ENCODE results near the gene ZFYVE28.

ZFYVE28 gene

GRCh38 chr4:2427383-2428334, 9.2 kb upstream of the ZFYVE28 start:
- Histone ChIP-seq H3K4me3 (no peak overlapping the region), H3K4me2 (peak overlapping the region; percentile 78), H3K27ac (no peak overlapping the region), H4K20me1 (0 out of 2 replicates have a peak, but pooled peaks cover 10% of the 10 kb centered on the region), H3K36me3 (no peaks in the 10 kb centered on the region), H3K27me3 (no peaks in the 10 kb centered on the region), H3K4me1 (peaks cover 22% of the 10 kb centered on the region), H3K9ac (no peak overlapping the region), H3K9me3 (no peaks in the 10 kb centered on the region)
- no peak for TF ChIP-seq Cebpa-rat (IDR thresholded peaks at IDR 0.05)

- TF ChIP-seq Cebpa-rat (IDR thresholded peaks at IDR 0.05), result no peak
- no peaks in the 10 kb centered on the region for H3K9me3 ChIP-seq
- no peaks in the 10 kb centered on the region for H3K36me3 ChIP-seq
- no peak overlapping the region for H3K9ac ChIP-seq
- no peak overlapping the region for H3K27ac ChIP-seq
- peaks cover 29% of the 10 kb centered on the region for H3K4me1 ChIP-seq
- 0 out of 2 replicates have a peak, but pooled peaks cover 10% of the 10 kb centered on the region for H4K20me1 ChIP-seq
- H3K4me3 ChIP-seq, result no peak overlapping the region
- H3K27me3 ChIP-seq, result peaks cover 7% of the 10 kb centered on the region; the same call in 1 of the 2 replicates
- H3K4me2 ChIP-seq, result no peak overlapping the region
Measured at GRCh38 chr4:2426711-2427275, 8.3 kb upstream of the ZFYVE28 start.

- Histone ChIP-seq H3K9ac (no peak overlapping the region), H3K4me1 (peaks cover 35% of the 10 kb centered on the region), H3K4me2 (no peak overlapping the region), H3K27me3 (peaks cover 12% of the 10 kb centered on the region), H3K36me3 (no peaks in the 10 kb centered on the region), H3K4me3 (no peak overlapping the region), H3K27ac (no peak overlapping the region), H4K20me1 (0 out of 2 replicates have a peak, but pooled peaks cover 10% of the 10 kb centered on the region), H3K9me3 (no peaks in the 10 kb centered on the region)
- no peak for TF ChIP-seq Cebpa-rat (IDR thresholded peaks at IDR 0.05)
Measured at GRCh38 chr4:2426069-2426397, 7.6 kb upstream of the ZFYVE28 start.

GRCh38 chr4:2425386-2426068, 7.1 kb upstream of the ZFYVE28 start:
- Histone ChIP-seq H3K27ac (no peak overlapping the region), H4K20me1 (peaks cover 10% of the 10 kb centered on the region; the same call in 1 of the 2 replicates), H3K4me2 (no peak overlapping the region), H3K9me3 (no peaks in the 10 kb centered on the region), H3K4me3 (no peak overlapping the region), H3K27me3 (peaks cover 18% of the 10 kb centered on the region), H3K9ac (no peak overlapping the region), H3K4me1 (peaks cover 35% of the 10 kb centered on the region), H3K36me3 (no peaks in the 10 kb centered on the region)
- TF ChIP-seq Cebpa-rat (IDR thresholded peaks at IDR 0.05), result no peak

- H3K27me3 ChIP-seq, result peaks cover 27% of the 10 kb centered on the region
- TF ChIP-seq Cebpa-rat (IDR thresholded peaks at IDR 0.05), result no peak
Measured at GRCh38 chr4:2424581-2424980, 6.1 kb upstream of the ZFYVE28 start.

GRCh38 chr4:2423695-2424094, 5.2 kb upstream of the ZFYVE28 start:
- no peaks in the 10 kb centered on the region for H3K9me3 ChIP-seq
- peaks cover 15% of the 10 kb centered on the region; the same call in 1 of the 2 replicates for H4K20me1 ChIP-seq
- no peak overlapping the region for H3K4me3 ChIP-seq
- no peak overlapping the region for H3K9ac ChIP-seq
- no peaks in the 10 kb centered on the region for H3K36me3 ChIP-seq
- no peak for TF ChIP-seq Cebpa-rat (IDR thresholded peaks at IDR 0.05)
- no peak overlapping the region for H3K4me2 ChIP-seq
- H3K4me1 ChIP-seq, result peaks cover 46% of the 10 kb centered on the region
- H3K27ac ChIP-seq, result no peak overlapping the region
- peaks cover 36% of the 10 kb centered on the region for H3K27me3 ChIP-seq

More at GRCh38 chr4:2424581-2424980, 6.1 kb upstream of the ZFYVE28 start:
- no peak overlapping the region for H3K27ac ChIP-seq
- H3K4me1 ChIP-seq, result peaks cover 38% of the 10 kb centered on the region
- peaks cover 15% of the 10 kb centered on the region; the same call in 1 of the 2 replicates for H4K20me1 ChIP-seq
- no peak overlapping the region for H3K9ac ChIP-seq
- no peak overlapping the region for H3K4me3 ChIP-seq
- no peaks in the 10 kb centered on the region for H3K36me3 ChIP-seq
- H3K4me2 ChIP-seq, result no peak overlapping the region
- no peaks in the 10 kb centered on the region for H3K9me3 ChIP-seq

GRCh38 chr4:2423066-2423465, 4.6 kb upstream of the ZFYVE28 start:
- Histone ChIP-seq H3K9me3 (no peaks in the 10 kb centered on the region), H3K36me3 (no peaks in the 10 kb centered on the region), H4K20me1 (peaks cover 16% of the 10 kb centered on the region), H3K4me2 (no peak overlapping the region), H3K27me3 (peaks cover 42% of the 10 kb centered on the region), H3K27ac (no peak overlapping the region), H3K4me1 (peaks cover 43% of the 10 kb centered on the region), H3K4me3 (no peak overlapping the region), H3K9ac (no peak overlapping the region)
- no peak for TF ChIP-seq Cebpa-rat (IDR thresholded peaks at IDR 0.05)

GRCh38 chr4:2421928-2422327, 3.5 kb upstream of the ZFYVE28 start:
- no peak overlapping the region for H3K27ac ChIP-seq
- no peaks in the 10 kb centered on the region for H3K9me3 ChIP-seq
- H3K36me3 ChIP-seq, result no peaks in the 10 kb centered on the region
- no peak overlapping the region for H3K4me3 ChIP-seq
- H3K4me1 ChIP-seq, result peaks cover 42% of the 10 kb centered on the region
- peaks cover 20% of the 10 kb centered on the region for H4K20me1 ChIP-seq
- no peak for TF ChIP-seq Cebpa-rat (IDR thresholded peaks at IDR 0.05)
- H3K4me2 ChIP-seq, result peak overlapping the region; percentile 19; the same call in 1 of the 2 replicates
- peaks cover 54% of the 10 kb centered on the region for H3K27me3 ChIP-seq
- H3K9ac ChIP-seq, result no peak overlapping the region

- Histone ChIP-seq H3K9ac (no peak overlapping the region), H3K4me2 (no peak overlapping the region), H4K20me1 (peaks cover 37% of the 10 kb centered on the region), H3K27me3 (peaks cover 75% of the 10 kb centered on the region), H3K4me1 (peaks cover 46% of the 10 kb centered on the region), H3K36me3 (no peaks in the 10 kb centered on the region), H3K9me3 (no peaks in the 10 kb centered on the region), H3K4me3 (no peak overlapping the region), H3K27ac (no peak overlapping the region)
- no peak for TF ChIP-seq Cebpa-rat (IDR thresholded peaks at IDR 0.05)
Measured at GRCh38 chr4:2419814-2420213, 1.4 kb upstream of the ZFYVE28 start.

Data from BLaER1 (cell line).